ENCODE results near the gene SELENOV. TPM values are rescaled to one million over a fixed set of nuclear protein-coding genes. Genes with fewer than 3 reads are reported as not detected.

The SELENOV gene
- total and polyA plus RNA-seq, 9 of the 15 experiments (the other 6 are each of a cell fraction or from before 2014, with no cell fraction given), result 0.04 to 0.09 (median 0.06) TPM; not detected in 4

- no peak for TF ChIP-seq CUX1 (CRISPR knock-in tag; IDR thresholded peaks at IDR 0.05)
These were observed 31.7 kb downstream of the SELENOV start (continued) for GRCh38 chr19:39546599-39546998.

GRCh38 chr19:39550197-39550596 is 35.3 kb downstream of the SELENOV start:
- TF ChIP-seq SRSF3 (IDR thresholded peaks at IDR 0.05; ENCODE audit: insufficient read depth, low read length) (no peak), CBX1 (IDR thresholded peaks at IDR 0.05; ENCODE audit: low read depth) (no peak), MBD2 (IDR thresholded peaks at IDR 0.05; ENCODE audit: borderline replicate concordance, low read depth) (no peak), ZBTB49 (CRISPR knock-in tag; IDR thresholded peaks at IDR 0.05; ENCODE audit: borderline replicate concordance) (no peak), YY1 (IDR thresholded peaks at IDR 0.05; ENCODE audit: borderline replicate concordance in 1 of 3, control insufficient read depth in 1 of 3, extremely low read depth in 1 of 3, insufficient read depth in 3 of 3, insufficient read length in 1 of 3, insufficient replicate concordance in 2 of 3, low read depth in 1 of 3, low read length in 2 of 3) (no peak), HMBOX1 (IDR thresholded peaks at IDR 0.05) (no peak), SREBF2 (CRISPR knock-in tag; IDR thresholded peaks at IDR 0.05) (no peak)
- FAIRE-seq (no peak), ATAC-seq (no peak), DNase-seq (ENCODE audit: extremely low read depth in 1 of 4, low spot score in 3 of 4) (no peak)
- CTCF ChIA-PET (ENCODE audit: low intra/inter-chr PET ratio), result interaction anchor here (1.1 kb wide), 1 partner anchor 127 kb away, joined by 3 read pairs; no protein-coding TSS in a partner anchor
- H3K4me1 ChIP-seq (replicated peaks in 1 of 2; ENCODE audit: control insufficient read depth in 2 of 2, insufficient read depth in 2 of 2, low read length in 2 of 2), result peaks cover 0 to 3% of the 10 kb centered on the region in 2 experiments; a peak in 2 of 5 replicates
- no peak overlapping the region for H3K9ac ChIP-seq (ENCODE audit: insufficient read depth in 1 of 2, low read depth in 2 of 2, low read length in 2 of 2)
- H3K4me2 ChIP-seq (ENCODE audit: insufficient read depth, low read length), result no peak overlapping the region
- H3K36me3 ChIP-seq (ENCODE audit: control insufficient read depth, insufficient read depth, low read length), result no peaks in the 10 kb centered on the region
- H3K27me3 ChIP-seq (ENCODE audit: control insufficient read depth in 2 of 2, insufficient read depth in 2 of 2, low read length in 2 of 2), result peaks cover 16 to 22% of the 10 kb centered on the region in 2 experiments; a peak in 4 of 5 replicates
- H2AFZ ChIP-seq (ENCODE audit: low read depth, low read length), result no peak overlapping the region
- no peaks in the 10 kb centered on the region for H3K9me1 ChIP-seq (ENCODE audit: control insufficient read depth, insufficient read depth, low read length)
- in situ Hi-C loops (cut with MboI), result no loop called here
- BruUV-seq (replicated peaks), result no TSS peak
- intact Hi-C loops (cut with micrococcal nuclease), result loop anchor here (2.0 to 10.0 kb wide), 3 partner anchors 77 to 292 kb away; no protein-coding TSS in a partner anchor
- POLR2A ChIA-PET, result no interaction called here
- no peaks in the 10 kb centered on the region for H4K20me1 ChIP-seq (replicated peaks; ENCODE audit: control insufficient read depth, insufficient read depth, low read length)
- no peaks in the 10 kb centered on the region for H3K9me3 ChIP-seq (replicated peaks; ENCODE audit: control insufficient read depth, insufficient read depth, low read depth, low read length)
- no peak overlapping the region for H3K27ac ChIP-seq (ENCODE audit: extremely low read depth, low read depth, low read length)
- 9% methylated on average over 5 of the region's 5 CpGs for WGBS (ENCODE audit: insufficient coverage, low coverage, missing lambda C conversion rate)
- H3K79me2 ChIP-seq (ENCODE audit: control insufficient read depth, insufficient read depth, low read length), result no peaks in the 10 kb centered on the region
- no peak overlapping the region for H3K4me3 ChIP-seq

Measured in K562 (cell line).